IMR-90 (cell line): Measurements from ENCODE around the gene CSNK2A1.

Experiments used
- CTCF ChIP-seq: conservative IDR thresholded peaks from 2 replicates; pipeline ENCODE4 v1.5.1; 2012; ENCODE audit warnings: mild to moderate bottlenecking, low read depth, low read length, improper control_type of control experiment
- MAZ ChIP-seq: IDR thresholded peaks from 2 replicates; pipeline ENCODE4 v1.6.1; 2012; ENCODE audit warnings: low read depth, mild to moderate bottlenecking, low read length, improper control_type of control experiment, moderate library complexity, borderline replicate concordance

GRCh38 chr20:550611-551010 is 7.0 kb upstream of the CSNK2A1 start:
- TF ChIP-seq CTCF (no peak), MAZ (no peak)
